HCT116 (cell line): ENCODE measurements around the gene ALKBH2.

Source experiments
- CBX3 ChIP-seq: IDR thresholded peaks from 2 replicates; pipeline ENCODE4 v1.6.1; 2012; ENCODE audit warnings: low read depth
- CEBPB ChIP-seq: IDR thresholded peaks from 2 replicates; pipeline ENCODE4 v1.6.1; 2012; ENCODE audit warnings: low read depth
- CTCF ChIP-seq, 3 experiments: fragments of 200-600 bp in 1 of 3; sonication (generic) in 1 of 3; IDR thresholded peaks in 2 of 3; conservative IDR thresholded peaks in 1 of 3; 2 replicates each; pipeline ENCODE4 v1.5.1; 2012 to 2017; ENCODE audit warnings: low read depth in 2 of 3, low read length in 2 of 3, antibody characterized with exemption in 1 of 3, borderline replicate concordance in 1 of 3, control low read depth in 1 of 3, mild to moderate bottlenecking in 1 of 3, mixed read lengths in 1 of 3, mixed run types in 1 of 3, moderate library complexity in 1 of 3; ENCODE audit not compliant: insufficient read depth in 1 of 3
- EZH2 ChIP-seq: fragments of 200-600 bp; sonication (generic); IDR thresholded peaks from 2 replicates; pipeline ENCODE4 v1.6.1; 2017; ENCODE audit warnings: antibody characterized with exemption, mixed run types
- FOSL1 ChIP-seq: IDR thresholded peaks from 2 replicates; pipeline ENCODE4 v1.6.1; 2012; ENCODE audit warnings: low read depth
- POLR2A ChIP-seq: IDR thresholded peaks from 2 replicates; pipeline ENCODE4 v1.7.0; 2011; ENCODE audit warnings: borderline replicate concordance; ENCODE audit not compliant: insufficient read depth, insufficient read length; ENCODE audit errors: extremely low read depth
- POLR2AphosphoS5 ChIP-seq: IDR thresholded peaks from 2 replicates; pipeline ENCODE4 v1.6.1; 2011; ENCODE audit warnings: mild to moderate bottlenecking, low read depth, low read length, moderate library complexity
- REST ChIP-seq: IDR thresholded peaks from 2 replicates; pipeline ENCODE4 v1.6.1; 2012; ENCODE audit warnings: low read depth

GRCh38 chr12:109054520-109054919, 38.8 kb downstream of the ALKBH2 start:
- TF ChIP-seq CBX3 (no peak), REST (no peak), FOSL1 (no peak), EZH2 (no peak), POLR2A (no peak), CTCF (IDR thresholded peaks at IDR 0.05 in 2 of 3, conservative IDR thresholded peaks at IDR 0.05 in 1 of 3; ENCODE audit: borderline replicate concordance in 1 of 3, insufficient read depth in 1 of 3, low read depth in 2 of 3, low read length in 2 of 3) (no peak), CEBPB (no peak), POLR2AphosphoS5 (no peak)
